Heart right ventricle (tissue), 16 donors: Measurements from ENCODE around the gene KPNB1. TPM values are rescaled to one million over a fixed set of nuclear protein-coding genes. Genes with fewer than 3 reads are reported as not detected.

Experiments used
- ATAC-seq, 8 donors: fragments of 200-7000 bp; cut with Tn5 transposase; one replicate each; pipeline ENCODE4 v1.9.1; 2020; ENCODE audit warnings: mild to moderate bottlenecking in 8 of 8, moderate library complexity in 8 of 8, moderate number of reproducible peaks in 1 of 8
- DNase-seq, 2 donors: peaks; one replicate each; pipeline ENCODE4 v3.0.0-alpha.2; 2020
- H3K27ac ChIP-seq, 10 donors: fragments of 200-600 bp; sonication (generic) in 2 of 10; one replicate each; pipeline versions ENCODE4 v1.5.0 to v1.8.0; 2020 to 2022; ENCODE audit warnings: mild to moderate bottlenecking in 3 of 10
- H3K27me3 ChIP-seq, 7 donors: fragments of 200-600 bp; one replicate each; pipeline ENCODE4 v1.8.0; 2021 to 2022; ENCODE audit warnings: mild to moderate bottlenecking in 2 of 7
- H3K36me3 ChIP-seq, 9 donors: fragments of 200-600 bp; sonication (generic) in 1 of 9; one replicate each; pipeline versions ENCODE4 v1.5.0 to v1.8.0; 2020 to 2022; ENCODE audit warnings: mild to moderate bottlenecking in 2 of 9
- H3K4me1 ChIP-seq, 9 donors: fragments of 200-600 bp; sonication (generic) in 1 of 9; one replicate each; pipeline versions ENCODE4 v1.5.0 to v1.8.0; 2020 to 2022; ENCODE audit warnings: mild to moderate bottlenecking in 4 of 9
- H3K4me3 ChIP-seq, 10 donors: fragments of 200-600 bp; sonication (generic) in 2 of 10; one replicate each; pipeline versions ENCODE4 v1.5.0 to v1.8.0; 2020 to 2022; ENCODE audit warnings: mild to moderate bottlenecking in 7 of 10, moderate library complexity in 2 of 10
- H3K9me3 ChIP-seq, 11 donors: fragments of 200-600 bp in 10 of 11; sonication (generic) in 2 of 11; one replicate each; pipeline versions ENCODE4 v1.5.0 to v1.8.0; 2013 to 2022; ENCODE audit warnings: mild to moderate bottlenecking in 2 of 11, control low read depth in 1 of 11, moderate library complexity in 1 of 11
- CTCF ChIP-seq, 9 donors: fragments of 200-600 bp; sonication (generic) in 2 of 9; IDR thresholded peaks; one replicate each; pipeline versions ENCODE4 v1.5.0 to v1.8.0; 2021 to 2022; ENCODE audit warnings: antibody characterized with exemption in 9 of 9, mild to moderate bottlenecking in 5 of 9, moderate library complexity in 1 of 9
- WGBS, 2 donors: extraction: QIAGEN DNeasy Blood & Tissue Kit; methylation state at CpG; one replicate each; pipeline ENCODE4 v1.1.7; 2013; ENCODE audit warnings: inconsistent platforms in 1 of 2; 5-methylcytosine and 5-hydroxymethylcytosine counted together
- intact Hi-C, 10 donors: fragments of 100-400 bp; cut with DNase I; formaldehyde crosslinking; loops; one replicate each; pipeline versions ENCODE4 v1.11.1 to v1.14.2; 2022
- polyA plus RNA-seq, 2 donors: library from polyadenylated mRNA; stranded (reverse); fragments of 200-250 nt; gene quantifications; one replicate each; pipeline ENCODE4 v1.2.3, GENCODE V29; 2013
- total RNA-seq, 10 donors: library from RNA; stranded (reverse); fragmentation: NEBNext Ultra II Directional in 3 of 10; extraction: Animal tissue kit (Norgen Biotek cat#: 25700) in 3 of 10; gene quantifications; one replicate each; pipeline versions ENCODE4 v1.2.1 to v1.2.4, GENCODE V29; 2021 to 2023
- donor health status: Arrhythmogenic right ventricular cardiomyopathy.
- donor health status: ischemic (EF 13 %, LVEDD 7.1; RV severe dilation, severe dysfunction).
- donor health status: healthy with polysubstance abuse.
- donor health status: DM: no; HTN: yes; CAD: no.
- donor health status: DM: no; HTN: no; CAD: no.
- donor health status: ischemic (EF 25% LVEDD 6.9; RV normal size, moderate dysfunction).
- donor health status: ischemic (EF 25% LVEDD 5.7; RV mildly dilated, moderate dysfunction).
- donor health status: healthy.
- donor health status: DM: yes; HTN: yes; CAD: no.
- donor health status: Ischemic cardiomyopathy.
- donor health status: ischemic (EF 35%, LVEDD 5.7; RV mildly dilated, moderate dysfunction).
- donor health status: nonischemic (EF 11% LVEDD 7.7; RV severe dilation, severe dysfunction).
- donor health status: DM: yes; HTN: yes; CAD: no.
- donor health status: PGD.
- donor health status: ischemic (EF 29% LVEDD 5.4; RV normal size, mild dysfunction).
- donor health status: nonischemic (EF 23%, LVEDD 6.1; RV moderate dilation, normal function).

KPNB1 gene
- total and polyA plus RNA-seq, 12 donors: 30.6 to 236 (median 182) TPM

GRCh38 chr17:47605011-47605410, 44.7 kb upstream of the KPNB1 start:
- peak in 3 of 8 donors; percentile 5 to 11 (median 8) for ATAC-seq
- Histone ChIP-seq H3K27ac (peak overlapping the region in 9 of 10 donors; percentile 24 to 71 (median 64)), H3K9me3 (no peaks in the 10 kb centered on the region), H3K36me3 (peaks cover 0 to 99% (median 55%) of the 10 kb centered on the region in 9 donors), H3K4me3 (no peak overlapping the region), H3K27me3 (no peaks in the 10 kb centered on the region), H3K4me1 (peaks cover 0 to 28% (median 14%) of the 10 kb centered on the region in 9 donors)
- TF ChIP-seq CTCF (IDR thresholded peaks at IDR 0.05): no peak
- intact Hi-C loops: loop anchor here in 2 of 10 donors (10.0 kb wide), 1 partner anchor 100 kb away; no protein-coding TSS in a partner anchor
- WGBS, 2 donors: 43 to 59% methylated on average over 1 of the region's 1 CpG
- DNase-seq: no peak

GRCh38 chr17:47607481-47607880, 42.2 kb upstream of the KPNB1 start:
- H3K9me3 ChIP-seq: no peaks in the 10 kb centered on the region
- no peak for ATAC-seq
- intact Hi-C loops: loop anchor here in 2 of 10 donors (10.0 kb wide), 1 partner anchor 103 kb away; no protein-coding TSS in a partner anchor

GRCh38 chr17:47611372-47612350, 38.1 kb upstream of the KPNB1 start:
- Histone ChIP-seq H3K4me3 (no peak overlapping the region), H3K36me3 (peaks cover 0 to 99% (median 27%) of the 10 kb centered on the region in 9 donors), H3K9me3 (no peaks in the 10 kb centered on the region), H3K27ac (no peak overlapping the region), H3K27me3 (no peaks in the 10 kb centered on the region), H3K4me1 (no peaks in the 10 kb centered on the region)
- DNase-seq: no peak
- TF ChIP-seq CTCF (IDR thresholded peaks at IDR 0.05): no peak
- no peak for ATAC-seq
- WGBS, 2 donors: 84 to 87% methylated on average over 5 of the region's 5 CpGs
- intact Hi-C loops: loop anchor here in 3 of 10 donors (10.0 kb wide), 4 partner anchors 77 to 377 kb away; partner anchors contain the start of gene NPEPPS (in 1 of the 3)

More at GRCh38 chr17:47607481-47607880, 42.2 kb upstream of the KPNB1 start:
- no peak overlapping the region for H3K27ac ChIP-seq
- DNase-seq: no peak
- no peak for TF ChIP-seq CTCF (IDR thresholded peaks at IDR 0.05)
- peaks cover 0 to 99% (median 32%) of the 10 kb centered on the region in 9 donors for H3K36me3 ChIP-seq
- no peaks in the 10 kb centered on the region for H3K27me3 ChIP-seq
- H3K4me1 ChIP-seq: peaks cover 0 to 28% (median 14%) of the 10 kb centered on the region in 9 donors
- no peak overlapping the region for H3K4me3 ChIP-seq
- 94 to 98% methylated on average over 3 of the region's 3 CpGs for WGBS, 2 donors

- DNase-seq (no peak), ATAC-seq (peak in 6 of 8 donors; percentile 40 to 67 (median 56))
- intact Hi-C loops: loop anchor here in 5 of 10 donors (5.0 to 10.0 kb wide), 6 partner anchors 81 to 381 kb away; partner anchors contain the start of gene NPEPPS (in 1 of the 5)
- 76 to 78% methylated on average over 8 of the region's 8 CpGs for WGBS, 2 donors
- Histone ChIP-seq H3K4me3 (no peak overlapping the region), H3K27me3 (no peaks in the 10 kb centered on the region), H3K4me1 (peaks cover 0 to 24% (median 12%) of the 10 kb centered on the region in 9 donors), H3K27ac (no peak overlapping the region), H3K9me3 (no peaks in the 10 kb centered on the region), H3K36me3 (peaks cover 0 to 100% (median 41%) of the 10 kb centered on the region in 9 donors)
- peak; percentile 59 to 89 (median 76) for TF ChIP-seq CTCF (IDR thresholded peaks at IDR 0.05)
Observed at GRCh38 chr17:47615766-47616424, 33.8 kb upstream of the KPNB1 start.
